GM12874 (cell line): ENCODE data around the gene LLGL1.

Experiments used
- CTCF ChIP-seq: IDR thresholded peaks from 2 replicates; pipeline ENCODE4 v1.5.1; 2011; ENCODE audit warnings: low read depth, mild to moderate bottlenecking, control low read depth, low read length, moderate library complexity; ENCODE audit not compliant: insufficient read depth

Gene LLGL1

GRCh38 chr17:18267927-18268711 is 42.7 kb downstream of the LLGL1 start:
- no peak for TF ChIP-seq CTCF

GRCh38 chr17:18270046-18270931 is 44.9 kb downstream of the LLGL1 start:
- TF ChIP-seq CTCF: no peak

- TF ChIP-seq CTCF: no peak
Measured at GRCh38 chr17:18277076-18277475, 51.6 kb downstream of the LLGL1 start.

- no peak for TF ChIP-seq CTCF
Measured at GRCh38 chr17:18278867-18279266, 53.4 kb downstream of the LLGL1 start.

GRCh38 chr17:18280249-18280648 is 54.8 kb downstream of the LLGL1 start:
- no peak for TF ChIP-seq CTCF

GRCh38 chr17:18280766-18281371 is 55.4 kb downstream of the LLGL1 start:
- no peak for TF ChIP-seq CTCF

GRCh38 chr17:18281788-18282187 is 56.4 kb downstream of the LLGL1 start:
- no peak for TF ChIP-seq CTCF
